Smooth muscle cell (in vitro differentiated cells): ENCODE data around the gene ROCK2. TPM values are rescaled to one million over a fixed set of nuclear protein-coding genes. Genes with fewer than 3 reads are reported as not detected.

Experiments
- DNase-seq: peaks from one replicate; lab custom pipeline; 2025; ENCODE audit not compliant: unreplicated experiment; lab: John Stamatoyannopoulos, UW
- H2AFZ ChIP-seq: fragments of 200-600 bp; sonication (generic); 2 replicates; pipeline ENCODE4 v1.6.0; 2016; ENCODE audit warnings: antibody characterized with exemption, low read depth, mild to moderate bottlenecking
- H3F3A ChIP-seq: fragments of 200-600 bp; sonication (generic); 2 replicates; pipeline ENCODE4 v1.6.0; 2017; ENCODE audit warnings: antibody characterized with exemption, low read depth
- H3K27ac ChIP-seq: fragments of 200-600 bp; sonication (generic); 2 replicates; pipeline ENCODE4 v1.5.1; 2016; ENCODE audit warnings: low read depth, mild to moderate bottlenecking
- H3K27me3 ChIP-seq: fragments of 200-600 bp; sonication (generic); 2 replicates; pipeline ENCODE4 v1.6.1; 2016; ENCODE audit warnings: low read depth, mild to moderate bottlenecking
- H3K36me3 ChIP-seq: fragments of 200-600 bp; sonication (generic); 2 replicates; pipeline ENCODE4 v1.5.1; 2016; ENCODE audit warnings: low read depth
- H3K4me1 ChIP-seq: fragments of 200-600 bp; sonication (generic); 2 replicates; pipeline ENCODE4 v1.5.1; 2016; ENCODE audit warnings: low read depth
- H3K4me2 ChIP-seq: fragments of 200-600 bp; sonication (generic); 2 replicates; pipeline ENCODE4 v1.6.0; 2016; ENCODE audit warnings: mild to moderate bottlenecking
- H3K4me3 ChIP-seq: fragments of 200-600 bp; sonication (generic); 2 replicates; pipeline ENCODE4 v1.5.1; 2016; ENCODE audit warnings: mild to moderate bottlenecking
- H3K79me2 ChIP-seq: fragments of 200-600 bp; sonication (generic); 2 replicates; pipeline ENCODE4 v1.6.0; 2016; ENCODE audit warnings: low read depth, mild to moderate bottlenecking
- H3K9ac ChIP-seq: fragments of 200-600 bp; sonication (generic); 2 replicates; pipeline ENCODE4 v1.6.0; 2016; ENCODE audit warnings: low read depth
- H3K9me3 ChIP-seq: fragments of 200-600 bp; sonication (generic); replicated peaks from 2 replicates; pipeline ENCODE4 v1.5.1; 2016; ENCODE audit warnings: low read depth
- H4K20me1 ChIP-seq: fragments of 200-600 bp; sonication (generic); 2 replicates; pipeline ENCODE4 v1.6.0; 2016; ENCODE audit warnings: low read depth
- WGBS: methylation state at CpG from one replicate; pipeline ENCODE4 v1.1.7; 2016; ENCODE audit warnings: low lambda C conversion rate; 5-methylcytosine and 5-hydroxymethylcytosine counted together
- polyA plus RNA-seq: library from polyadenylated mRNA; unstranded; fragments of >200 nt; fragmentation: Nextera tagmentation; extraction: Ambion mirVana; gene quantifications from 2 replicates; pipeline ENCODE4 v1.2.1, GENCODE V29; 2016
- total RNA-seq: library from RNA; depleted of rRNA; stranded (reverse); fragments of >200 nt; gene quantifications from 2 replicates; pipeline ENCODE4 v1.2.3, GENCODE V29; 2014
- TF ChIP-seq, protein P1 (sequence below): fragments of 200-600 bp; sonication (generic); IDR thresholded peaks from 2 replicates; pipeline ENCODE4 v1.5.1; 2017; ENCODE audit warnings: borderline replicate concordance, mild to moderate bottlenecking, antibody characterized with exemption; ENCODE audit not compliant: insufficient read depth, poor library complexity, severe bottlenecking

The ROCK2 gene
- total and polyA plus RNA-seq, 2 experiments from 2014 or later = 27.2 to 45.5 TPM

DNA sequence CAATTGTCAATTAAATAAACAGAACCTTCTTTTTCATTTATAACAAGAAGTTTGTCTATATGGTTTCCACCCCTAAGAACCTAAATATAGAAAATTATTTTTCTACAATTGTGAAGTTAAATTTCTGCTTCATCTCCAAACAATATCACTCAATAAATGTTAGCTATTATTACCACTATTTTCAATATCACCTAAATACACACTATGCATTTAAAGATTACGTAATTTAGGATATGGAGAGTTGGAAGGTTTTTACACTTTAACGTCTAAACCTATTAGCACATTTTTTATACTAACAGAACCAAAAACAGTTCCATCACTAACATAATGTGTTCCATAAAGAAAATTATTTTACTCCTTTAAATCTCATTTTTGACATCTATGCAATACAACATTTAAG is 48.0 kb downstream of the ROCK2 start:
- 94% methylated on average over 2 of the region's 2 CpGs for WGBS
- Histone ChIP-seq H3K4me3 (no peak overlapping the region), H4K20me1 (peaks cover 77% of the 10 kb centered on the region), H2AFZ (no peak overlapping the region), H3K79me2 (peaks cover 100% of the 10 kb centered on the region), H3K9me3 (no peaks in the 10 kb centered on the region), H3K4me1 (peaks cover 3% of the 10 kb centered on the region), H3K36me3 (no peaks in the 10 kb centered on the region), H3K27ac (peak overlapping the region; percentile 36), H3F3A (no peaks in the 10 kb centered on the region), H3K9ac (no peak overlapping the region), H3K27me3 (no peaks in the 10 kb centered on the region), H3K4me2 (no peak overlapping the region)
- no peak for DNase-seq
- TF ChIP-seq, protein P1, sequence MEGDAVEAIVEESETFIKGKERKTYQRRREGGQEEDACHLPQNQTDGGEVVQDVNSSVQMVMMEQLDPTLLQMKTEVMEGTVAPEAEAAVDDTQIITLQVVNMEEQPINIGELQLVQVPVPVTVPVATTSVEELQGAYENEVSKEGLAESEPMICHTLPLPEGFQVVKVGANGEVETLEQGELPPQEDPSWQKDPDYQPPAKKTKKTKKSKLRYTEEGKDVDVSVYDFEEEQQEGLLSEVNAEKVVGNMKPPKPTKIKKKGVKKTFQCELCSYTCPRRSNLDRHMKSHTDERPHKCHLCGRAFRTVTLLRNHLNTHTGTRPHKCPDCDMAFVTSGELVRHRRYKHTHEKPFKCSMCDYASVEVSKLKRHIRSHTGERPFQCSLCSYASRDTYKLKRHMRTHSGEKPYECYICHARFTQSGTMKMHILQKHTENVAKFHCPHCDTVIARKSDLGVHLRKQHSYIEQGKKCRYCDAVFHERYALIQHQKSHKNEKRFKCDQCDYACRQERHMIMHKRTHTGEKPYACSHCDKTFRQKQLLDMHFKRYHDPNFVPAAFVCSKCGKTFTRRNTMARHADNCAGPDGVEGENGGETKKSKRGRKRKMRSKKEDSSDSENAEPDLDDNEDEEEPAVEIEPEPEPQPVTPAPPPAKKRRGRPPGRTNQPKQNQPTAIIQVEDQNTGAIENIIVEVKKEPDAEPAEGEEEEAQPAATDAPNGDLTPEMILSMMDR = no peak

DNA sequence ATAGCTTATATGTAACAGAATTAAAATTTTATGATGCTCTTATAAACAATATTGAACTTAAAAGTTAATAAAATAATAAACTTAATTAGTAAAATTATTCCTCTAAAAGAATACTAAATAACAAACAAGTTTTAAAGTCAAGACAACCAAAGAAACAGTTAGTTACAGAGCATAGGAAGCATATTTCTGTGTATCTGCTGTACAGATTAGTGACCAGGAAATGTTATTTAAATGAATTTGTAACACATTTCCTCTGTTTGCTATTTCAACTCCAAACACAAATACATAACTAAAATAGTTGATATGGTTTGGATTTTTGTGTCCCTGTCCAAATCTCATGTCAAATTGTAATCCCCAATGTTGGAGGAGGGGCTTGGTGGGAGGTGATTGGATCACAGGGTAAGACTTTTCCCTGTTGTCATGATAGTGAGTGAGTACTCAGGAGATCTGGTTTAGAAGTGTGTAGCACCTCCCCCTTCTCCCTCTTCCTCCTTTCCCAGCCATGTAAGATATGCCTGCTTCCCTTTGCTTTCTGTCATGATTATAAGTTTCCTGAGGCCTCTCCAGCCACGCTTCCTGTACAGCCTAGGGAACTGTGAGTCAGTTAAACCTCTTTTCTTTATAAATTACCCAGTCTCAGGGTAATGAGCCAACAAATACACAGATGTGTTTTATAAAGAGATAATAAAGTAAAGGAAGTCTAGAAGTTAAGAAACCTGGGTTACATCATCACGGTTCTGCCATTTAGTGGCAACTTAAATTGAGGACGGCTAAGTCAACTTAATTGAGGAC is 51.8 kb downstream of the ROCK2 start:
- H3K27ac ChIP-seq = peak overlapping the region; percentile 44
- no peaks in the 10 kb centered on the region for H3F3A ChIP-seq
- no peak overlapping the region for H3K4me2 ChIP-seq
- no peaks in the 10 kb centered on the region for H3K9me3 ChIP-seq
- no peak overlapping the region for H2AFZ ChIP-seq
- WGBS = 49% methylated on average over 3 of the region's 3 CpGs
- no peak for DNase-seq
- H4K20me1 ChIP-seq = peaks cover 77% of the 10 kb centered on the region
- TF ChIP-seq, protein P1 = no peak
- H3K4me1 ChIP-seq = peaks cover 15% of the 10 kb centered on the region
- H3K79me2 ChIP-seq = peaks cover 100% of the 10 kb centered on the region
- no peak overlapping the region for H3K4me3 ChIP-seq
- H3K36me3 ChIP-seq = no peaks in the 10 kb centered on the region
- H3K27me3 ChIP-seq = no peaks in the 10 kb centered on the region
- no peak overlapping the region for H3K9ac ChIP-seq

DNA sequence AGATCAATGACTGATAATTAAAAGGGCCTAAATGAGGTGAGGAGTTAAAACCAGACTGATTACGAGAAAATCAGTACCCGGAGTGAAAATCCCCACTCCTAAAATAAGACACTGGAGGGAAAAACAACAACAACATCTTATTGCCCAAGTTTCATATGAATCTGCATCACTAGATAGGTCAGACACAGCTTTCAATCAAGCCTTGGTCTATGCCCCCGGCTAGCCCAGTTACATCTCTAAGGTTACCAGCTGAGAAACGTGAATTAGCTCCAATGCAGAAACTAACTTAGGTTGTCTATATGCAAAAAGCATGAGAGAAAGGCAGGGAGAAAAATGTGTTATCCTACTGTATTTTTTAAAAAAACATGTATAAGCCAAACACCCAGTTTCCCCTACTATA is 53.7 kb downstream of the ROCK2 start:
- H3K9ac ChIP-seq = no peak overlapping the region
- 98% methylated on average over 4 of the region's 4 CpGs for WGBS
- no peak for DNase-seq
- no peak overlapping the region for H2AFZ ChIP-seq
- H3K27ac ChIP-seq = peak overlapping the region; percentile 3
- no peaks in the 10 kb centered on the region for H3F3A ChIP-seq
- H3K4me1 ChIP-seq = peaks cover 19% of the 10 kb centered on the region
- peaks cover 99% of the 10 kb centered on the region for H3K79me2 ChIP-seq
- H3K4me2 ChIP-seq = no peak overlapping the region
- H3K9me3 ChIP-seq = no peaks in the 10 kb centered on the region
- H3K27me3 ChIP-seq = no peaks in the 10 kb centered on the region
- H4K20me1 ChIP-seq = peaks cover 66% of the 10 kb centered on the region
- TF ChIP-seq, protein P1 = no peak
- H3K4me3 ChIP-seq = no peak overlapping the region
- no peaks in the 10 kb centered on the region for H3K36me3 ChIP-seq

DNA sequence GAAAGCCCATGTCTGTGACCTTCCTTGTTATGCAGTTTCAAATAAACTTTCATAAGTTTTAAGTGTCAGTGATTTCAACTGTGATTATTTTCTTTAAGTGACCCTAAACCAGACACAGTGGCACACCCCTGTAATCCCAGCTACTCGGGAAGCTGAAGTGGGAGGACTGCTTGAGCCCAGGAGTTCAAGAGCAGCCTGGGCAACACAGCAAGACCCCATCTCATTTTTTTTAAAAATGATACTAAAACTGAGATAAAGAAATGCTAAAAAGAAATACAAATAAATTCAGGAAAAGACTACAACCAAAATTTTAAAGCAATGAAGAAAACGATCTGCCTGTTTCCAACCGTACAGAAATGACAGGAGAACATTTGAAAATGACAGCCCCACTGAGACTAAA is 54.2 kb downstream of the ROCK2 start:
- TF ChIP-seq, protein P1 = no peak
- Histone ChIP-seq H3K9me3 (no peaks in the 10 kb centered on the region), H4K20me1 (peaks cover 61% of the 10 kb centered on the region), H3K4me1 (peaks cover 19% of the 10 kb centered on the region), H2AFZ (no peak overlapping the region), H3K36me3 (no peaks in the 10 kb centered on the region), H3K4me3 (no peak overlapping the region), H3F3A (no peaks in the 10 kb centered on the region), H3K79me2 (peaks cover 99% of the 10 kb centered on the region), H3K27ac (peak overlapping the region; percentile 3), H3K4me2 (no peak overlapping the region), H3K27me3 (no peaks in the 10 kb centered on the region), H3K9ac (no peak overlapping the region)
- 77% methylated on average over 3 of the region's 3 CpGs for WGBS
- no peak for DNase-seq
